Tibial nerve (tissue), 3 donors: ENCODE data around the gene CDKN2B-AS1.

Source experiments
- POLR2A ChIP-seq, 2 donors: fragments of 450-650 bp; IDR thresholded peaks; one replicate each; pipeline ENCODE4 v1.6.1; 2017; ENCODE audit warnings: antibody characterized with exemption in 2 of 2, mild to moderate bottlenecking in 2 of 2, moderate library complexity in 2 of 2
- TF ChIP-seq, protein P1 (sequence below), 5 experiments: fragments of 200-600 bp in 3 of 5; fragments of 450-650 bp in 2 of 5; sonication (generic) in 3 of 5; IDR thresholded peaks; one replicate each; pipeline ENCODE4 v1.5.1; 2016 to 2019; ENCODE audit warnings: antibody characterized with exemption in 5 of 5, mild to moderate bottlenecking in 3 of 5, moderate library complexity in 2 of 5

DNA sequence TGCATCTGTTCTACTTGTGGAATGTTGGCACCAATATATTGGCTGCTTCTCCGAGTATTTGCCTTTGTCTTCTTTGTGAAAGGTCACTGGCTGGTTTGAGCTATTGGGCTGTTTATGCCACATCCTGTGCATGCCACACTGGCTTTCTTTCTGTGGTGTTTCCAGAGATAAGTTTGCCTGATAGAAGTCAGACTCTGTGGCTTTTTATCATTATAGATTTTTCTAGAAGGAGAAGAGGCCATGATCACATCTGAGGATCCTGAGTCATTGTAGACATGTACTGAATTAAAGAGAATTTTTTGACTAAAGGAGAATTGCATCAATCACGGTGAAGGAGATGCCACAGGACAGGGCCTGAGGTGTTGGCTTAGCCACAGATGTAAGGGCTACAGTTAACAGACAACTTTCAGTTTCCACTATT is 41.0 kb downstream of the CDKN2B-AS1 start:
- TF ChIP-seq, protein P1, sequence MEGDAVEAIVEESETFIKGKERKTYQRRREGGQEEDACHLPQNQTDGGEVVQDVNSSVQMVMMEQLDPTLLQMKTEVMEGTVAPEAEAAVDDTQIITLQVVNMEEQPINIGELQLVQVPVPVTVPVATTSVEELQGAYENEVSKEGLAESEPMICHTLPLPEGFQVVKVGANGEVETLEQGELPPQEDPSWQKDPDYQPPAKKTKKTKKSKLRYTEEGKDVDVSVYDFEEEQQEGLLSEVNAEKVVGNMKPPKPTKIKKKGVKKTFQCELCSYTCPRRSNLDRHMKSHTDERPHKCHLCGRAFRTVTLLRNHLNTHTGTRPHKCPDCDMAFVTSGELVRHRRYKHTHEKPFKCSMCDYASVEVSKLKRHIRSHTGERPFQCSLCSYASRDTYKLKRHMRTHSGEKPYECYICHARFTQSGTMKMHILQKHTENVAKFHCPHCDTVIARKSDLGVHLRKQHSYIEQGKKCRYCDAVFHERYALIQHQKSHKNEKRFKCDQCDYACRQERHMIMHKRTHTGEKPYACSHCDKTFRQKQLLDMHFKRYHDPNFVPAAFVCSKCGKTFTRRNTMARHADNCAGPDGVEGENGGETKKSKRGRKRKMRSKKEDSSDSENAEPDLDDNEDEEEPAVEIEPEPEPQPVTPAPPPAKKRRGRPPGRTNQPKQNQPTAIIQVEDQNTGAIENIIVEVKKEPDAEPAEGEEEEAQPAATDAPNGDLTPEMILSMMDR (IDR thresholded peaks at IDR 0.05): no peak
- TF ChIP-seq POLR2A (IDR thresholded peaks at IDR 0.05): no peak
